ENCODE measurements around the gene SPRED3.

Gene SPRED3

GRCh38 chr19:38433268-38433733 is 44.8 kb downstream of the SPRED3 start, which contains the start of gene RYR1:
TSS of gene RYR1 (plus strand) at chr19:38433691. CDS start at chr19:38433830, 139 bp downstream.
- FAIRE-seq (no peak), DNase-seq (ENCODE audit: insufficient read length, low spot score) (no peak)
- TF ChIP-seq CTCF (IDR thresholded peaks at IDR 0.05; ENCODE audit: insufficient read depth, missing control alignments): no peak

- no peak for TF ChIP-seq CTCF (IDR thresholded peaks at IDR 0.05; ENCODE audit: insufficient read depth, missing control alignments)
- DNase-seq (ENCODE audit: insufficient read length, low spot score) (no peak), FAIRE-seq (no peak)
These were observed 46.1 kb downstream of the SPRED3 start for GRCh38 chr19:38434549-38435051.

- no peak for DNase-seq (ENCODE audit: insufficient read length, low spot score)
- no peak for FAIRE-seq
- no peak for TF ChIP-seq CTCF (IDR thresholded peaks at IDR 0.05; ENCODE audit: insufficient read depth, missing control alignments)
These were observed 48.8 kb downstream of the SPRED3 start for GRCh38 chr19:38437295-38437694.

GRCh38 chr19:38437917-38438316 is 49.4 kb downstream of the SPRED3 start:
- FAIRE-seq: no peak
- no peak for DNase-seq (ENCODE audit: insufficient read length, low spot score)
- no peak for TF ChIP-seq CTCF (IDR thresholded peaks at IDR 0.05; ENCODE audit: insufficient read depth, missing control alignments)

- FAIRE-seq: no peak
- DNase-seq (ENCODE audit: insufficient read length, low spot score): no peak
- no peak for TF ChIP-seq CTCF (IDR thresholded peaks at IDR 0.05; ENCODE audit: insufficient read depth, missing control alignments)
These were observed 52.1 kb downstream of the SPRED3 start for GRCh38 chr19:38440592-38440991.

- TF ChIP-seq CTCF (IDR thresholded peaks at IDR 0.05; ENCODE audit: insufficient read depth, missing control alignments): peak; percentile 10
- no peak for FAIRE-seq
These were observed 53.3 kb downstream of the SPRED3 start for GRCh38 chr19:38441657-38442348.

GRCh38 chr19:38442736-38443135 is 54.2 kb downstream of the SPRED3 start:
- DNase-seq (ENCODE audit: insufficient read length, low spot score) (no peak), FAIRE-seq (no peak)
- TF ChIP-seq CTCF (IDR thresholded peaks at IDR 0.05; ENCODE audit: insufficient read depth, missing control alignments): no peak

More at GRCh38 chr19:38441657-38442348, 53.3 kb downstream of the SPRED3 start:
- no peak for DNase-seq (ENCODE audit: insufficient read length, low spot score)
